ENCODE data around the gene ENPP6.

DNA sequence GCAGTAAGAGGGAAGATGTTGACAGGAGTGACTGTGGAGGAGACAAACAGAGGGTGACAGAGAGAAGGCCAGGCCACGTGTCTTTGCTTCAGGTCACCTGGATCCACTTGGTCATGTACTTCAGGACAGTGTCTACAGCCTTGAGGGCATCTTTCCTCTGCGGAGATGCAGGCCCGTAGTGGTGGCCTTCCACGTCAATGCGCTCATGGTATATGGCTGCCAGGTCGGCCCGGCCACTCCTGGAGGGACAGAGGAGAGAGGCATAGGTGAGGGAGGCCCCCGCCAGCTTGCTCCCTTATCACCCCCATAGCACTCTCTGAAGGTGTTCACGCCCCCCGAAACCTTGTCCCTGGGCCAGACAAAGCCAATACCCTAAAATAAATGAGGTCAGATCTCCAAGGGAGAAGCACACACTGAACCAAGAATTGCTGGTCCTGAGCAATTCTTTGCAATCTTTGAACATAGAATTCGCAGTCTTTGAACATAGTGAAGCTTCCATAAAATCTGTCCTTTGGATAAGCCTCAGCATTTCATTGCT is 99.9 kb downstream of the ENPP6 start:
- TF ChIP-seq POLR2A (IDR thresholded peaks at IDR 0.05) (no peak), CTCF (IDR thresholded peaks at IDR 0.05) (no peak)
